Measurements from ENCODE around the gene C12orf57. TPM values are rescaled to one million over a fixed set of nuclear protein-coding genes. Genes with fewer than 3 reads are reported as not detected.

Gene C12orf57
- total RNA-seq, 1 experiment from 2014 or later: 158 TPM

DNA sequence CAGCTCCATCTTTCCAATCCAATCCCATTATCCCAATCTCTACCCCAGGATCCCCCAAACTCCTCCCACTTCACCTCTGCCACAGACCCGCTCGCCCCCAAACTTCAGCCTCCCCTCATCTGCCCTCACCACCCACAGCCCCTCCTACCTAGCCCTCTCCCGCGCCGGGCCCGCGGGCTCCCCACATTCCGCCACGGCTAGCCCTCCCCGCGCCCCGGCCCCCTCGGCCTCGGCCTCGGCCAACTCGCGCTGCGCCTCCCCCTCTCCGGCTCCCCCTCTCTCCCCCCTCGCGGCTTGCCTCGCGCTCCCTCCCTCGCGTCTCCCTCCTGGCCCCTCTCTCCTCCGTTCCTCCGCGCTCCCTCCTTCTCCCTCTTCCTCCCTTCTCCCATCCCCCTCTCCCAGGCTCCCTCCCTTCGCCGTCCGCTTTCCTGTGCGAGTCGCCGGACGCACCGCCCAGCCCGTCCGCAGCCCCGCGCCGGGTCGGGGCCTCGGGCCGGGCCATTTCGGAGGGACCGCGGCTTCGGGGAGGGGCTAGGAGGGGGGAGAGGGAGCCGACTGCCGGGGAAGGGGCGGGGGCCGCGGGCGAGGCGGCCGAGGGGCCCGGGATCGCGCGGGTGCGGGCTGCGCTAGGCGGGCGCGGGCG lies 16.3 kb upstream of the C12orf57 start, which contains the start of gene ATN1 (continued):
- TF ChIP-seq CREM (CRISPR knock-in tag; IDR thresholded peaks at IDR 0.05): no peak
- TF ChIP-seq TEAD1 (CRISPR knock-in tag; IDR thresholded peaks at IDR 0.05): no peak
- no peak for TF ChIP-seq CREB1 (CRISPR knock-in tag; IDR thresholded peaks at IDR 0.05)
- TF ChIP-seq, protein P1, sequence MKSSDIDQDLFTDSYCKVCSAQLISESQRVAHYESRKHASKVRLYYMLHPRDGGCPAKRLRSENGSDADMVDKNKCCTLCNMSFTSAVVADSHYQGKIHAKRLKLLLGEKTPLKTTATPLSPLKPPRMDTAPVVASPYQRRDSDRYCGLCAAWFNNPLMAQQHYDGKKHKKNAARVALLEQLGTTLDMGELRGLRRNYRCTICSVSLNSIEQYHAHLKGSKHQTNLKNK (CRISPR knock-in tag; IDR thresholded peaks at IDR 0.05): no peak
- no peak for TF ChIP-seq GTF2I (CRISPR knock-in tag; conservative IDR thresholded peaks at IDR 0.05)
- TF ChIP-seq ELF4 (CRISPR knock-in tag; IDR thresholded peaks at IDR 0.05; ENCODE audit: low read depth): no peak
- TF ChIP-seq MYBL2 (CRISPR knock-in tag; IDR thresholded peaks at IDR 0.05): peak; percentile 65; the same call in 1 of the 2 replicates
- TF ChIP-seq SMAD4 (CRISPR knock-in tag; IDR thresholded peaks at IDR 0.05): no peak
- TF ChIP-seq JUN (CRISPR knock-in tag; IDR thresholded peaks at IDR 0.05): no peak
- TF ChIP-seq, protein P2, sequence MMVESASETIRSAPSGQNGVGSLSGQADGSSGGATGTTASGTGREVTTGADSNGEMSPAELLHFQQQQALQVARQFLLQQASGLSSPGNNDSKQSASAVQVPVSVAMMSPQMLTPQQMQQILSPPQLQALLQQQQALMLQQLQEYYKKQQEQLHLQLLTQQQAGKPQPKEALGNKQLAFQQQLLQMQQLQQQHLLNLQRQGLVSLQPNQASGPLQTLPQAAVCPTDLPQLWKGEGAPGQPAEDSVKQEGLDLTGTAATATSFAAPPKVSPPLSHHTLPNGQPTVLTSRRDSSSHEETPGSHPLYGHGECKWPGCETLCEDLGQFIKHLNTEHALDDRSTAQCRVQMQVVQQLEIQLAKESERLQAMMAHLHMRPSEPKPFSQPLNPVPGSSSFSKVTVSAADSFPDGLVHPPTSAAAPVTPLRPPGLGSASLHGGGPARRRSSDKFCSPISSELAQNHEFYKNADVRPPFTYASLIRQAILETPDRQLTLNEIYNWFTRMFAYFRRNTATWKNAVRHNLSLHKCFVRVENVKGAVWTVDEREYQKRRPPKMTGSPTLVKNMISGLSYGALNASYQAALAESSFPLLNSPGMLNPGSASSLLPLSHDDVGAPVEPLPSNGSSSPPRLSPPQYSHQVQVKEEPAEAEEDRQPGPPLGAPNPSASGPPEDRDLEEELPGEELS (CRISPR knock-in tag; IDR thresholded peaks at IDR 0.05): peak; percentile 79; the same call in 1 of the 2 replicates
- TF ChIP-seq TP53 (CRISPR knock-in tag; IDR thresholded peaks at IDR 0.05): no peak

DNA sequence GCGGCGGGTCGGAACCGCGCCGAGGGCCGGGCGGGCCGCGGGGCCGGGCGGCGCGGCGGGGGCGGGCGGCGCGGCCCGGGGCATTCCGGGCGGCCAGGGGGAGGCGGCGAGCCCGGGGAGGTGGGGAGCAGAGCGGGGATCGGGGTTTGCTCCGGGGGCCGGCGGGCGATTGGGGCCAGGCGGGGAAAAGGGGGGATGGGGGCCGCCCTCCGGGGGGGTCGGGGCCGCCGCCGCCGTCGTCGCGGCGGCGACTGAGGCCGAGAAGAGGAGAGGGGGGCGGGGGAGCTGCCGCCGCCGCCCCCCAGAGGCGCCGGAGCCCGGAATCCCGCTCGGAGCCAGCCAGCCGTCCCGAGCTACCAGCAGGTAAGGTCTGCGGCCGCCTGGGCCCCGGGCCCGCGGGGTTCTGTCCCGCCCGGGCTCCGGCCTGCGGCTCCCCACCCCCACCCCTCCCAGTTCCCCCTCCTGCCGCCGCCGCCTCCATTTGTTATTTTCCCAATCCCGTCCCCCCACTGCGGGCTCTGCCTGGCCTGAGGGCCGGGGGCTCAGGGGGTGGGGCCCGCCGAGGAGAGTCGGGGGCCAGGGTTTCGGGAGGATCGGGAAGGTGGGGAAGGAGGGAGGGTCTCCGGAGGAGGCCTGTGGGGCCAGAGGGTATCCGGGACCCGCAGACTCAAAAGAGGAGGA lies 15.7 kb upstream of the C12orf57 start:
- no peak for DNase-seq (ENCODE audit: low spot score)
- ChIA-PET CTCF (interaction anchor here (0.9 to 6.6 kb wide), 5 partner anchors 9 to 59 kb away, joined by 3 to 93 read pairs (median 9); partner anchors contain the start of genes C12orf57 and RNU7-1), POLR2A (interaction anchor here (1.0 to 2.0 kb wide), 3 partner anchors 10 to 60 kb away, joined by 3 to 7 read pairs (median 4); no protein-coding TSS in a partner anchor)
- no peaks in the 10 kb centered on the region for H3K27me3 Mint-ChIP-seq (ENCODE audit: low read depth)
- H3K4me1 Mint-ChIP-seq: peaks cover 58% of the 10 kb centered on the region
- peak overlapping the region; percentile 75; the same call in 1 of the 2 replicates for H3K27ac Mint-ChIP-seq
- TF ChIP-seq, protein P3, sequence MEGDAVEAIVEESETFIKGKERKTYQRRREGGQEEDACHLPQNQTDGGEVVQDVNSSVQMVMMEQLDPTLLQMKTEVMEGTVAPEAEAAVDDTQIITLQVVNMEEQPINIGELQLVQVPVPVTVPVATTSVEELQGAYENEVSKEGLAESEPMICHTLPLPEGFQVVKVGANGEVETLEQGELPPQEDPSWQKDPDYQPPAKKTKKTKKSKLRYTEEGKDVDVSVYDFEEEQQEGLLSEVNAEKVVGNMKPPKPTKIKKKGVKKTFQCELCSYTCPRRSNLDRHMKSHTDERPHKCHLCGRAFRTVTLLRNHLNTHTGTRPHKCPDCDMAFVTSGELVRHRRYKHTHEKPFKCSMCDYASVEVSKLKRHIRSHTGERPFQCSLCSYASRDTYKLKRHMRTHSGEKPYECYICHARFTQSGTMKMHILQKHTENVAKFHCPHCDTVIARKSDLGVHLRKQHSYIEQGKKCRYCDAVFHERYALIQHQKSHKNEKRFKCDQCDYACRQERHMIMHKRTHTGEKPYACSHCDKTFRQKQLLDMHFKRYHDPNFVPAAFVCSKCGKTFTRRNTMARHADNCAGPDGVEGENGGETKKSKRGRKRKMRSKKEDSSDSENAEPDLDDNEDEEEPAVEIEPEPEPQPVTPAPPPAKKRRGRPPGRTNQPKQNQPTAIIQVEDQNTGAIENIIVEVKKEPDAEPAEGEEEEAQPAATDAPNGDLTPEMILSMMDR (IDR thresholded peaks at IDR 0.05): no peak
- TF ChIP-seq, protein P4, sequence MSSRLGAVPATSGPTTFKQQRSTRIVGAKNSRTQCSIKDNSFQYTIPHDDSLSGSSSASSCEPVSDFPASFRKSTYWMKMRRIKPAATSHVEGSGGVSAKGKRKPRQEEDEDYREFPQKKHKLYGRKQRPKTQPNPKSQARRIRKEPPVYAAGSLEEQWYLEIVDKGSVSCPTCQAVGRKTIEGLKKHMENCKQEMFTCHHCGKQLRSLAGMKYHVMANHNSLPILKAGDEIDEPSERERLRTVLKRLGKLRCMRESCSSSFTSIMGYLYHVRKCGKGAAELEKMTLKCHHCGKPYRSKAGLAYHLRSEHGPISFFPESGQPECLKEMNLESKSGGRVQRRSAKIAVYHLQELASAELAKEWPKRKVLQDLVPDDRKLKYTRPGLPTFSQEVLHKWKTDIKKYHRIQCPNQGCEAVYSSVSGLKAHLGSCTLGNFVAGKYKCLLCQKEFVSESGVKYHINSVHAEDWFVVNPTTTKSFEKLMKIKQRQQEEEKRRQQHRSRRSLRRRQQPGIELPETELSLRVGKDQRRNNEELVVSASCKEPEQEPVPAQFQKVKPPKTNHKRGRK (CRISPR knock-in tag; IDR thresholded peaks at IDR 0.05; ENCODE audit: borderline replicate concordance): no peak
- TF ChIP-seq PRRX2 (CRISPR knock-in tag; IDR thresholded peaks at IDR 0.05) (no peak), IRF2 (CRISPR knock-in tag; IDR thresholded peaks at IDR 0.05; ENCODE audit: borderline replicate concordance, low read depth) (no peak), ESRRA (CRISPR knock-in tag; IDR thresholded peaks at IDR 0.05; ENCODE audit: borderline replicate concordance) (no peak), KAT7 (CRISPR knock-in tag; IDR thresholded peaks at IDR 0.05; ENCODE audit: borderline replicate concordance) (no peak), ZNF317 (CRISPR knock-in tag; IDR thresholded peaks at IDR 0.05; ENCODE audit: borderline replicate concordance, low read depth) (no peak), JUN (CRISPR knock-in tag; IDR thresholded peaks at IDR 0.05) (no peak)
- TF ChIP-seq, protein P5, sequence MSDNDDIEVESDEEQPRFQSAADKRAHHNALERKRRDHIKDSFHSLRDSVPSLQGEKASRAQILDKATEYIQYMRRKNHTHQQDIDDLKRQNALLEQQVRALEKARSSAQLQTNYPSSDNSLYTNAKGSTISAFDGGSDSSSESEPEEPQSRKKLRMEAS (CRISPR knock-in tag; IDR thresholded peaks at IDR 0.05): no peak
- TF ChIP-seq, protein P6, sequence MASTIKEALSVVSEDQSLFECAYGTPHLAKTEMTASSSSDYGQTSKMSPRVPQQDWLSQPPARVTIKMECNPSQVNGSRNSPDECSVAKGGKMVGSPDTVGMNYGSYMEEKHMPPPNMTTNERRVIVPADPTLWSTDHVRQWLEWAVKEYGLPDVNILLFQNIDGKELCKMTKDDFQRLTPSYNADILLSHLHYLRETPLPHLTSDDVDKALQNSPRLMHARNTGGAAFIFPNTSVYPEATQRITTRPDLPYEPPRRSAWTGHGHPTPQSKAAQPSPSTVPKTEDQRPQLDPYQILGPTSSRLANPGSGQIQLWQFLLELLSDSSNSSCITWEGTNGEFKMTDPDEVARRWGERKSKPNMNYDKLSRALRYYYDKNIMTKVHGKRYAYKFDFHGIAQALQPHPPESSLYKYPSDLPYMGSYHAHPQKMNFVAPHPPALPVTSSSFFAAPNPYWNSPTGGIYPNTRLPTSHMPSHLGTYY (CRISPR knock-in tag; IDR thresholded peaks at IDR 0.05): no peak
- TF ChIP-seq, protein P7, sequence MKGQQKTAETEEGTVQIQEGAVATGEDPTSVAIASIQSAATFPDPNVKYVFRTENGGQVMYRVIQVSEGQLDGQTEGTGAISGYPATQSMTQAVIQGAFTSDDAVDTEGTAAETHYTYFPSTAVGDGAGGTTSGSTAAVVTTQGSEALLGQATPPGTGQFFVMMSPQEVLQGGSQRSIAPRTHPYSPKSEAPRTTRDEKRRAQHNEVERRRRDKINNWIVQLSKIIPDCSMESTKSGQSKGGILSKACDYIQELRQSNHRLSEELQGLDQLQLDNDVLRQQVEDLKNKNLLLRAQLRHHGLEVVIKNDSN (CRISPR knock-in tag; IDR thresholded peaks at IDR 0.05): no peak
- TF ChIP-seq, protein P8, sequence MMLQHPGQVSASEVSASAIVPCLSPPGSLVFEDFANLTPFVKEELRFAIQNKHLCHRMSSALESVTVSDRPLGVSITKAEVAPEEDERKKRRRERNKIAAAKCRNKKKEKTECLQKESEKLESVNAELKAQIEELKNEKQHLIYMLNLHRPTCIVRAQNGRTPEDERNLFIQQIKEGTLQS (CRISPR knock-in tag; conservative IDR thresholded peaks at IDR 0.05): no peak
- H3K9me3 Mint-ChIP-seq: no peaks in the 10 kb centered on the region
- H3K36me3 Mint-ChIP-seq: peaks cover 8% of the 10 kb centered on the region
- ATAC-seq: no peak
- H3K4me3 Mint-ChIP-seq: peak overlapping the region; percentile 94
